Type B pancreatic cell (in vitro differentiated cells): ENCODE data around the gene SLC11A2. TPM values are rescaled to one million over a fixed set of nuclear protein-coding genes. Genes with fewer than 3 reads are reported as not detected.
A peak's percentile ranks its signal among the peaks of the same experiment; 100 is the strongest.
"Not testable (repeated sequence)": the region's sequence is repeated elsewhere in the genome, so short reads cannot be mapped to it uniquely, and the experiment has no call there.

Experiments
- DNase-seq: peaks from one replicate; pipeline ENCODE4 v3.0.0; 2021; ENCODE audit warnings: mixed read lengths; ENCODE audit not compliant: unreplicated experiment; ENCODE audit errors: extremely low spot score
- H3K27ac Mint-ChIP-seq: 2 replicates; pipeline ENCODE4 v1.8.0; 2021; ENCODE audit warnings: mild to moderate bottlenecking, mixed read lengths
- H3K27me3 Mint-ChIP-seq: 2 replicates; pipeline ENCODE4 v1.8.0; 2021; ENCODE audit warnings: mixed read lengths
- H3K36me3 Mint-ChIP-seq: 2 replicates; pipeline ENCODE4 v1.8.0; 2021; ENCODE audit warnings: mixed read lengths
- H3K4me1 Mint-ChIP-seq: one replicate; pipeline ENCODE4 v1.8.0; 2021; ENCODE audit warnings: mixed read lengths; ENCODE audit not compliant: unreplicated experiment
- H3K4me3 Mint-ChIP-seq: 2 replicates; pipeline ENCODE4 v1.8.0; 2021; ENCODE audit warnings: mild to moderate bottlenecking, mixed read lengths
- H3K9me3 Mint-ChIP-seq: 2 replicates; pipeline ENCODE4 v1.8.0; 2021; ENCODE audit warnings: mixed read lengths
- CTCF ChIP-seq: fragments of 200-600 bp; sonication (generic); conservative IDR thresholded peaks from 2 replicates; pipeline ENCODE4 v1.5.0; 2021; ENCODE audit warnings: antibody characterized with exemption, mild to moderate bottlenecking
- total RNA-seq: library from RNA; stranded (reverse); gene quantifications from 2 replicates; pipeline ENCODE4 v1.2.1, GENCODE V29; 2021; ENCODE audit warnings: low replicate concordance

Gene SLC11A2
- total RNA-seq, 1 donor from 2014 or later = 56.3 TPM

DNA sequence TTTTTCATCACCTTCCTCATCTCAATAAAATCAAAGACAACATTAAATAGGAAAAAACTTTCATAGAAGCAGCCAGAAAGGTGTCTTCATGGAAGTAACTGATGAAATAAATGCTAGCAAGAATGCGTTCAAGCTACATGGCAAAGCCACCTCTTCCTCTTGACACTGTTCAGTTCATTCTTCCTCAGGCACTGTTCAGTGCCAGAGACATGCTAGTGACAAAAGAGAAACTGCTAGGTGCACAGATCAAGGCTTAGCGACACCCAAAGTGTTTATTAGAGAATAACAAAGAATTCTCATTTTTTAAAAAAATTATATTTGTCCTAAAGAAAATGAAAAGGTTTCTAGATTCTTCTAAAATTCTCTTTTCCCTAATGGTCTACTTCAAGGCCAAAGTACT is 7.2 kb downstream of the SLC11A2 start:
- H3K9me3 Mint-ChIP-seq = no peaks in the 10 kb centered on the region

DNA sequence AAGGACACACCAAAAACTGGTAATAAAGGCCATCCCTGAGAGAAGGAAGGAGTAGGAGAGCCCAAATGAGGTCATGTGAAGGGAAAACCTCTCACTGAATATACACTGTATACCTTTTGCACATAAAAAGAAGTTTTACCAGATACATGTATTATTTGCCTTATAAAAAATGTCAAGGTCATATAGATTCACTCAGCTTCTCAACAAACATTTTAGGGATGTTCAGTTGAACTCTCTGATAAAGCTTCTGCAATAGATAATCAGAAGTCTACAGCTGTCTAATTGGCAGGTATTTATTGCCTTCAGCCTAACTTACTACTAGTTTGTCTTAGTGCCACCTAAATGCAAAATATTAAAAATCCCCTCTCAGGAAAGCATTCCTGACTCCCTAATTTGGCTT is 8.7 kb downstream of the SLC11A2 start:
- no peak for DNase-seq
- H3K9me3 Mint-ChIP-seq = no peaks in the 10 kb centered on the region
- no peaks in the 10 kb centered on the region for H3K36me3 Mint-ChIP-seq
- H3K4me1 Mint-ChIP-seq = peaks cover 13% of the 10 kb centered on the region
- no peak for TF ChIP-seq CTCF
- no peak overlapping the region for H3K27ac Mint-ChIP-seq
- no peak overlapping the region for H3K4me3 Mint-ChIP-seq
- H3K27me3 Mint-ChIP-seq = no peaks in the 10 kb centered on the region

More for the DNA sequence above, 7.2 kb downstream of the SLC11A2 start:
- DNase-seq = no peak
- Mint-ChIP-seq H3K4me3 (no peak overlapping the region), H3K27me3 (no peaks in the 10 kb centered on the region), H3K36me3 (no peaks in the 10 kb centered on the region), H3K27ac (no peak overlapping the region), H3K4me1 (peaks cover 12% of the 10 kb centered on the region)
- TF ChIP-seq CTCF = no peak

GRCh38 chr12:51014467-51014866 is 11.7 kb downstream of the SLC11A2 start:
- not testable (repeated sequence) for H3K36me3 Mint-ChIP-seq, H3K4me3 Mint-ChIP-seq, H3K9me3 Mint-ChIP-seq, DNase-seq, H3K27ac Mint-ChIP-seq, H3K27me3 Mint-ChIP-seq
- H3K4me1 Mint-ChIP-seq = peaks cover 14% of the 10 kb centered on the region

- Mint-ChIP-seq H3K27me3 (no peaks in the 10 kb centered on the region), H3K9me3 (no peaks in the 10 kb centered on the region), H3K4me3 (no peak overlapping the region), H3K27ac (no peak overlapping the region), H3K36me3 (peaks cover 4% of the 10 kb centered on the region), H3K4me1 (peaks cover 19% of the 10 kb centered on the region)
- DNase-seq = no peak
- no peak for TF ChIP-seq CTCF
Measured at GRCh38 chr12:51013441-51013840, 12.7 kb downstream of the SLC11A2 start.

GRCh38 chr12:51012570-51013236 is 13.5 kb downstream of the SLC11A2 start:
- no peaks in the 10 kb centered on the region for H3K27me3 Mint-ChIP-seq
- peaks cover 4% of the 10 kb centered on the region for H3K36me3 Mint-ChIP-seq
- no peak overlapping the region for H3K27ac Mint-ChIP-seq
- TF ChIP-seq CTCF = no peak
- peaks cover 19% of the 10 kb centered on the region for H3K4me1 Mint-ChIP-seq
- DNase-seq = no peak
- H3K9me3 Mint-ChIP-seq = no peaks in the 10 kb centered on the region
- H3K4me3 Mint-ChIP-seq = no peak overlapping the region

- Mint-ChIP-seq H3K27me3 (no peaks in the 10 kb centered on the region), H3K36me3 (peaks cover 6% of the 10 kb centered on the region), H3K9me3 (no peaks in the 10 kb centered on the region), H3K27ac (peak overlapping the region; percentile 15), H3K4me3 (peak overlapping the region; percentile 24), H3K4me1 (peaks cover 19% of the 10 kb centered on the region)
- DNase-seq = no peak
- no peak for TF ChIP-seq CTCF
Measured at GRCh38 chr12:51011955-51012354, 14.2 kb downstream of the SLC11A2 start.
